ENCODE results near the gene LMCD1.

LMCD1 gene

GRCh38 chr3:8530581-8530980 is 29.0 kb downstream of the LMCD1 start:
- DNase-seq (ENCODE audit: extremely low read depth in 1 of 2, low read depth in 1 of 2) = no peak

- no peak for DNase-seq (ENCODE audit: extremely low read depth in 1 of 2, low read depth in 1 of 2)
These were observed 30.7 kb downstream of the LMCD1 start for GRCh38 chr3:8532251-8532871.

- DNase-seq (ENCODE audit: extremely low read depth in 1 of 2, low read depth in 1 of 2) = no peak
These were observed 34.8 kb downstream of the LMCD1 start for GRCh38 chr3:8536096-8537056.

GRCh38 chr3:8537440-8537839 is 35.8 kb downstream of the LMCD1 start:
- no peak for DNase-seq (ENCODE audit: extremely low read depth in 1 of 2, low read depth in 1 of 2)

- DNase-seq (ENCODE audit: extremely low read depth in 1 of 2, low read depth in 1 of 2) = no peak
These were observed 36.6 kb downstream of the LMCD1 start for GRCh38 chr3:8538223-8538622.

- no peak for DNase-seq (ENCODE audit: extremely low read depth in 1 of 2, low read depth in 1 of 2)
These were observed 37.3 kb downstream of the LMCD1 start for GRCh38 chr3:8538913-8539312.

GRCh38 chr3:8539419-8539818 is 37.8 kb downstream of the LMCD1 start:
- DNase-seq (ENCODE audit: extremely low read depth in 1 of 2, low read depth in 1 of 2) = no peak

GRCh38 chr3:8540456-8540855 is 38.8 kb downstream of the LMCD1 start:
- no peak for DNase-seq (ENCODE audit: extremely low read depth in 1 of 2, low read depth in 1 of 2)

GRCh38 chr3:8541486-8541885 is 39.9 kb downstream of the LMCD1 start:
- no peak for DNase-seq (ENCODE audit: extremely low read depth in 1 of 2, low read depth in 1 of 2)

GRCh38 chr3:8542190-8543135 is 40.8 kb downstream of the LMCD1 start:
- no peak for DNase-seq (ENCODE audit: extremely low read depth in 1 of 2, low read depth in 1 of 2)

GRCh38 chr3:8546609-8547008 is 45.0 kb downstream of the LMCD1 start:
- DNase-seq (ENCODE audit: extremely low read depth in 1 of 2, low read depth in 1 of 2) = no peak

- no peak for DNase-seq (ENCODE audit: extremely low read depth in 1 of 2, low read depth in 1 of 2)
These were observed 47.1 kb downstream of the LMCD1 start for GRCh38 chr3:8548502-8549275.

- DNase-seq (ENCODE audit: extremely low read depth in 1 of 2, low read depth in 1 of 2) = no peak
These were observed 47.7 kb downstream of the LMCD1 start for GRCh38 chr3:8549354-8549753.

- DNase-seq (ENCODE audit: extremely low read depth in 1 of 2, low read depth in 1 of 2) = no peak
These were observed 49.0 kb downstream of the LMCD1 start for GRCh38 chr3:8550611-8551010.

GRCh38 chr3:8552223-8552762 is 50.7 kb downstream of the LMCD1 start:
- DNase-seq (ENCODE audit: extremely low read depth in 1 of 2, low read depth in 1 of 2) = no peak

- no peak for DNase-seq (ENCODE audit: extremely low read depth in 1 of 2, low read depth in 1 of 2)
These were observed 51.8 kb downstream of the LMCD1 start for GRCh38 chr3:8553405-8553804.

GRCh38 chr3:8554696-8555095 is 53.1 kb downstream of the LMCD1 start:
- DNase-seq (ENCODE audit: extremely low read depth in 1 of 2, low read depth in 1 of 2) = no peak

GRCh38 chr3:8555113-8555661 is 53.6 kb downstream of the LMCD1 start:
- no peak for DNase-seq (ENCODE audit: extremely low read depth in 1 of 2, low read depth in 1 of 2)

- no peak for DNase-seq (ENCODE audit: extremely low read depth in 1 of 2, low read depth in 1 of 2)
These were observed 54.3 kb downstream of the LMCD1 start for GRCh38 chr3:8555725-8556472.

All from stimulated activated CD8-positive, alpha-beta memory T cell treated with anti-CD3 and anti-CD28 coated beads, Interleukin-7, amount 100 ng/mL, for 48 hours (primary cell).